GM12878 (cell line): ENCODE data around the gene RPS6KC1. TPM values are rescaled to one million over a fixed set of nuclear protein-coding genes. Genes with fewer than 3 reads are reported as not detected.

Experiments used
- ATAC-seq: fragments of 200-7000 bp; cut with Tn5 transposase; 3 replicates; pipeline ENCODE4 v1.9.1; 2020; ENCODE audit warnings: mild to moderate bottlenecking, moderate library complexity
- BruUV-seq: library from RNA; stranded (reverse); fragments of 400-500 nt; replicated peaks from 2 replicates; lab custom pipeline; 2021; lab: Mats Ljungman, UMichigan
- CTCF ChIA-PET: fragments of 300-600 bp; sonication (Branson Sonifier 250); formaldehyde crosslinking; extraction: SDS; loops from one replicate; lab custom pipeline; 2021; ENCODE audit warnings: inconsistent platforms; lab: Yijun Ruan, JAX
- POLR2A ChIA-PET: fragments of 350-600 bp; formaldehyde crosslinking; extraction: SDS; loops from one replicate; lab custom pipeline; 2021; ENCODE audit warnings: inconsistent platforms; lab: Charles Lee
- RAD21 ChIA-PET: fragments of 300-600 bp; sonication (Branson Sonifier 250); formaldehyde crosslinking; loops from one replicate; lab custom pipeline; 2023; ENCODE audit warnings: antibody characterized with exemption; ENCODE audit not compliant: unreplicated experiment; lab: Charles Lee
- SMC1A ChIA-PET: fragments of 300-600 bp; sonication (Branson Sonifier 250); formaldehyde crosslinking; loops from one replicate; lab custom pipeline; 2023; ENCODE audit not compliant: unreplicated experiment, uncharacterized antibody; lab: Charles Lee
- DNase-seq: peaks from one replicate; pipeline ENCODE4 v3.0.0-alpha.2; 2011; ENCODE audit warnings: low read depth, low spot score
- FAIRE-seq: peaks from 3 replicates; lab custom pipeline; 2011; peaks lifted over from hg19 to GRCh38; lab: Jason Lieb, UNC
- H2AFZ ChIP-seq: 2 replicates; pipeline ENCODE4 v1.6.0; 2011; ENCODE audit warnings: low read depth, low read length, control low read depth; ENCODE audit not compliant: control insufficient read depth
- H3K27ac ChIP-seq: 2 replicates; pipeline ENCODE4 v1.5.1; 2011; ENCODE audit warnings: control low read depth; ENCODE audit not compliant: control insufficient read depth, insufficient read depth
- H3K27me3 ChIP-seq, 2 experiments: replicated peaks in 1 of 2; 2 replicates each; pipeline versions ENCODE4 v1.6.0 to v1.6.1; 2011; ENCODE audit warnings: low read length in 1 of 2; ENCODE audit not compliant: control insufficient read depth in 2 of 2, insufficient read depth in 2 of 2
- H3K36me3 ChIP-seq, 2 experiments: 2 replicates each; pipeline ENCODE4 v1.5.1; 2011; ENCODE audit warnings: low read length in 1 of 2; ENCODE audit not compliant: control insufficient read depth in 2 of 2, insufficient read depth in 2 of 2
- H3K4me1 ChIP-seq: 2 replicates; pipeline ENCODE4 v1.6.1; 2011; ENCODE audit warnings: mild to moderate bottlenecking, low read length, moderate library complexity, mixed read lengths; ENCODE audit not compliant: control insufficient read depth, insufficient read depth
- H3K4me2 ChIP-seq: 2 replicates; pipeline ENCODE4 v1.6.0; 2011; ENCODE audit warnings: control low read depth; ENCODE audit not compliant: control insufficient read depth, insufficient read depth
- H3K4me3 ChIP-seq: fragments of 200-600 bp; sonication (generic); 2 replicates; pipeline ENCODE4 v1.5.1; 2016
- H3K79me2 ChIP-seq: 2 replicates; pipeline ENCODE4 v1.6.0; 2011; ENCODE audit warnings: low read length; ENCODE audit not compliant: control insufficient read depth, insufficient read depth
- H3K9ac ChIP-seq: 2 replicates; pipeline ENCODE4 v1.8.0; 2011; ENCODE audit warnings: low read length, control low read depth, mixed read lengths; ENCODE audit not compliant: control insufficient read depth, insufficient read depth
- H3K9me3 ChIP-seq: replicated peaks from 3 replicates; pipeline ENCODE4 v1.5.1; 2011; ENCODE audit warnings: mild to moderate bottlenecking, low read length; ENCODE audit not compliant: control insufficient read depth, insufficient read depth
- H4K20me1 ChIP-seq: 2 replicates; pipeline ENCODE4 v1.6.0; 2011; ENCODE audit not compliant: control insufficient read depth, insufficient read depth
- CREM ChIP-seq: IDR thresholded peaks from 2 replicates; pipeline ENCODE4 v1.6.1; 2014; ENCODE audit warnings: antibody characterized with exemption, low read depth
- EGR1 ChIP-seq, 2 experiments: IDR thresholded peaks; 1 replicate in 1 of 2; 2 replicates in 1 of 2; pipeline ENCODE4 v1.6.1; 2011 to 2012; ENCODE audit warnings: low read depth in 2 of 2, low read length in 2 of 2, borderline replicate concordance in 1 of 2, mild to moderate bottlenecking in 1 of 2, moderate library complexity in 1 of 2
- FOXK2 ChIP-seq: fragments of 450-650 bp; IDR thresholded peaks from 2 replicates; pipeline ENCODE4 v1.6.1; 2017; ENCODE audit warnings: mild to moderate bottlenecking, moderate library complexity
- FOXM1 ChIP-seq: IDR thresholded peaks from 2 replicates; pipeline ENCODE4 v1.6.1; 2012; ENCODE audit warnings: low read depth, mild to moderate bottlenecking, inconsistent platforms, low read length, moderate library complexity
- RB1 ChIP-seq: fragments of 450-650 bp; formaldehyde crosslinking; IDR thresholded peaks from 2 replicates; pipeline ENCODE4 v1.6.1; 2017; ENCODE audit warnings: mild to moderate bottlenecking, borderline replicate concordance
- RBBP5 ChIP-seq: fragments of 200-600 bp; sonication (generic); conservative IDR thresholded peaks from 2 replicates; pipeline ENCODE4 v1.6.1; 2016
- SIN3A ChIP-seq: IDR thresholded peaks from 2 replicates; pipeline ENCODE4 v1.6.1; 2012; ENCODE audit warnings: low read depth, low read length, improper control_type of control experiment
- SUZ12 ChIP-seq: fragments of 200-600 bp; sonication (generic); IDR thresholded peaks from one replicate; pipeline ENCODE4 v1.6.1; 2018; ENCODE audit warnings: antibody characterized with exemption, mild to moderate bottlenecking; ENCODE audit not compliant: unreplicated experiment
- TCF12 ChIP-seq: IDR thresholded peaks from 2 replicates; pipeline ENCODE4 v1.6.1; 2011; ENCODE audit warnings: low read depth, mild to moderate bottlenecking, low read length
- WGBS: methylation state at CpG from one replicate; pipeline ENCODE4 v1.1.6; 2016; ENCODE audit warnings: low lambda C conversion rate; ENCODE audit not compliant: insufficient replicate concordance, insufficient coverage; ENCODE audit errors: missing lambda C conversion rate; 5-methylcytosine and 5-hydroxymethylcytosine counted together
- in situ Hi-C: fragments of 300-500 bp; cut with MboI; formaldehyde crosslinking; loops from 9 replicates; pipeline ENCODE4 v1.14.3; 2018; ENCODE audit warnings: mixed read lengths
- intact Hi-C: fragments of 100-400 bp; cut with micrococcal nuclease; formaldehyde crosslinking; loops from one replicate; pipeline ENCODE4 v1.14.2; 2022; ENCODE audit not compliant: unreplicated experiment
- polyA plus RNA-seq, 11 experiments: library from polyadenylated mRNA; depleted of rRNA in 4 of 11; unstranded in 6 of 11; stranded (reverse) in 5 of 11; fragments of >200 nt; fragmentation: Nextera tagmentation in 4 of 11; fragmentation: Illumina TruSeq in 1 of 11; extraction: Ambion mirVana in 4 of 11; extraction: Trizol in 1 of 11; gene quantifications; 1 replicate in 1 of 11; 2 replicates in 10 of 11; pipeline versions ENCODE4 v1.2.1 to v1.2.3, GENCODE V29; 2011 to 2016; ENCODE audit warnings: inconsistent platforms in 2 of 11, missing spikeins in 2 of 11, low read depth in 1 of 11
- total RNA-seq, 4 experiments: library from RNA; depleted of rRNA in 3 of 4; stranded (reverse); fragments of >200 nt in 3 of 4; fragmentation: Illumina TruSeq in 1 of 4; extraction: Trizol in 1 of 4; gene quantifications; 2 replicates each; pipeline versions ENCODE4 v1.2.1 to v1.2.3, GENCODE V29; 2013 to 2021
- TF ChIP-seq, protein P1 (sequence below): IDR thresholded peaks from 2 replicates; pipeline ENCODE4 v1.6.1; 2012; ENCODE audit warnings: low read depth, low read length, improper control_type of control experiment
- TF ChIP-seq, protein P2 (sequence below): fragments of 450-650 bp; conservative IDR thresholded peaks from 2 replicates; pipeline ENCODE4 v1.6.1; 2017; ENCODE audit warnings: mild to moderate bottlenecking, moderate library complexity

The RPS6KC1 gene
- total and polyA plus RNA-seq, 10 of the 15 experiments (the other 5 are each of a cell fraction or from before 2014, with no cell fraction given): 2.9 to 17.3 (median 12.2) TPM

DNA sequence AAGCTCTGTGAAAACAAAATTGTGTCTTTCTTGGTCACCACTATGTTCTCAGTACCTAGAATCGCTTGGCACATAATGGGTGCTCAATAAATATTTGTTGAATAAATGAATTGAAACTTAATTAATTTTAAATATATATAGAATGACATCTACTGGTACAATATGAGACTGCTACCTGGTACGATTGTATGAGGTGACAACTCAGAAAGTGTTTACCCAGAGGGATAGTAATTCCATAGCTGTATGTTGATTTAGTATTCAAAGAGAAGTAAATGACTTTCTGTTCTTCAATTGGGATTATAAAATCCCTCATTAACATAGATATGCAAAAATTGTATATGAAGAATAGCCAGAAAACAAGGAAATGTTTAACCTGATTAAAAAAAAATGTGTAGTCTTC, 128.7 kb downstream of the RPS6KC1 start (continued):
- TF ChIP-seq, protein P1, sequence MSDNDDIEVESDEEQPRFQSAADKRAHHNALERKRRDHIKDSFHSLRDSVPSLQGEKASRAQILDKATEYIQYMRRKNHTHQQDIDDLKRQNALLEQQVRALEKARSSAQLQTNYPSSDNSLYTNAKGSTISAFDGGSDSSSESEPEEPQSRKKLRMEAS: no peak

DNA sequence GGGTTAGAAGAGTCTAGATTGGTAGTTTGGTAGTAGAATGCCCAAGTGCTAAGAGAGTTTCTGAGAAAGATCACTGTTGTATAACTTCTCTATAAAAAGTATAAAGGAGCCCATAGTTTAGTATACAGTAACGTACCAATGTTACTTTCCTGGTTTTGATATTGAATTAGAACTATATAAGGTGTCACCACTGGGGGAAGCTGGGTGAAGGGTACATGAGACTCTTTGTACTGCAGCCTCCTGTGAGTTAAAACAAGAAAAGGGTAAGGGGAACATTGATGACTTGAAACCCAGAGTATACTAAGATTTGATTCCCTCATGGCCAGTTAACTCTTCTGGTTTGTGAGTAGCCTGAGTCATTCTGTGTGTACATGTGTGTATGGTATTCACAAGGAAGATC, 129.8 kb downstream of the RPS6KC1 start:
- in situ Hi-C loops (no loop called here), intact Hi-C loops (no loop called here)
- FAIRE-seq: no peak
- no peaks in the 10 kb centered on the region for H3K79me2 ChIP-seq
- no peak overlapping the region for H3K4me3 ChIP-seq
- ChIA-PET CTCF (interaction anchor here (1.0 kb wide), 1 partner anchor 10 kb away, joined by 6 read pairs; no protein-coding TSS in a partner anchor), SMC1A (no interaction called here), RAD21 (no interaction called here), POLR2A (no interaction called here)
- no peaks in the 10 kb centered on the region for H3K4me1 ChIP-seq
- WGBS: 83% methylated on average over 1 of the region's 1 CpG
- H2AFZ ChIP-seq: no peak overlapping the region
- no peak overlapping the region for H3K9ac ChIP-seq
- no peaks in the 10 kb centered on the region for H4K20me1 ChIP-seq
- H3K4me2 ChIP-seq: no peak overlapping the region
- TF ChIP-seq RBBP5 (no peak), SIN3A (no peak), RB1 (no peak)
- H3K36me3 ChIP-seq: no peaks in the 10 kb centered on the region
- peaks cover 1% of the 10 kb centered on the region; the same call in 2 of the 3 replicates for H3K9me3 ChIP-seq
- H3K27me3 ChIP-seq: no peaks in the 10 kb centered on the region
- no peak for ATAC-seq
- no peak for DNase-seq
- H3K27ac ChIP-seq: no peak overlapping the region
- no TSS peak for BruUV-seq

DNA sequence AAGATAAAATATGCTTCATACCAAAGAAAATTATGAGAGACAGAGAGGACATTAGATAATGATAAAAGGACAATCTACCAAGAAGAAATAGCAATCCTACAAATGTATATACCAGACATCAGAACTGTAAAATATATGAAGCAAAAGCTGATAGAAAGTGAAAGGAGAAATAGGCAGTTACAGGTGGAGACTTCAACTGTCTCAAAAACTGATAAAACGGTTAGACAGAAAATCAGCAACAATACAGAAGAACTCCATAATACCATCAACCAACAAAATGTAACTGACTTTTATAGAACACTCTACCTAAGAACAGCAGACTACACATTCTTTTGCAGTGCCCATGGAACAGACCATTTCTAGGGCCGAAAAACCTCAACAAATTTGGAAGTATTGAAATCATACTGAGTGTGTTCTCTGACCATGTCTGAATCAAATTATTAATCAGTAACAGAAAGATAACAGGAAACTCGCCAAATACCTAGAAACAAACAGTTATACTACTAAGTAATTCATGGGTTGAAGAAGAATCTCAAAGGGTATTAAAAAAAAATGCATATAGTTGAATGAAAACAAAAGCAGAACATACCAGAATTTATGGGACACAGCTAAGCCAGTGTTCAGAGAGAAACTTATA, 132.1 kb downstream of the RPS6KC1 start:
- POLR2A ChIA-PET: no interaction called here
- in situ Hi-C loops (no loop called here), intact Hi-C loops (no loop called here)
- Histone ChIP-seq H3K27me3 (no peaks in the 10 kb centered on the region), H3K9ac (no peak overlapping the region), H3K27ac (no peak overlapping the region), H2AFZ (no peak overlapping the region), H3K36me3 (no peaks in the 10 kb centered on the region; a peak in 1 of 4 replicates), H3K4me3 (no peak overlapping the region), H3K9me3 (peaks cover 1% of the 10 kb centered on the region; the same call in 2 of the 3 replicates), H3K4me2 (no peak overlapping the region), H4K20me1 (no peaks in the 10 kb centered on the region), H3K4me1 (no peaks in the 10 kb centered on the region), H3K79me2 (no peaks in the 10 kb centered on the region)
- ATAC-seq (0 out of 3 replicates have a peak, but pooled peaks have one; percentile 20), DNase-seq (no peak), FAIRE-seq (no peak)
- CTCF ChIA-PET: no interaction called here
- SMC1A ChIA-PET: no interaction called here
- WGBS: 83% methylated on average over 3 of the region's 3 CpGs
- RAD21 ChIA-PET: no interaction called here
- BruUV-seq: no TSS peak
- TF ChIP-seq FOXK2: no peak
- TF ChIP-seq FOXM1: no peak
- TF ChIP-seq EGR1 (IDR thresholded peaks at IDR 0.05; ENCODE audit: borderline replicate concordance in 1 of 2, low read depth in 2 of 2, low read length in 2 of 2): no peak
- TF ChIP-seq CREM: no peak
- TF ChIP-seq, protein P2, sequence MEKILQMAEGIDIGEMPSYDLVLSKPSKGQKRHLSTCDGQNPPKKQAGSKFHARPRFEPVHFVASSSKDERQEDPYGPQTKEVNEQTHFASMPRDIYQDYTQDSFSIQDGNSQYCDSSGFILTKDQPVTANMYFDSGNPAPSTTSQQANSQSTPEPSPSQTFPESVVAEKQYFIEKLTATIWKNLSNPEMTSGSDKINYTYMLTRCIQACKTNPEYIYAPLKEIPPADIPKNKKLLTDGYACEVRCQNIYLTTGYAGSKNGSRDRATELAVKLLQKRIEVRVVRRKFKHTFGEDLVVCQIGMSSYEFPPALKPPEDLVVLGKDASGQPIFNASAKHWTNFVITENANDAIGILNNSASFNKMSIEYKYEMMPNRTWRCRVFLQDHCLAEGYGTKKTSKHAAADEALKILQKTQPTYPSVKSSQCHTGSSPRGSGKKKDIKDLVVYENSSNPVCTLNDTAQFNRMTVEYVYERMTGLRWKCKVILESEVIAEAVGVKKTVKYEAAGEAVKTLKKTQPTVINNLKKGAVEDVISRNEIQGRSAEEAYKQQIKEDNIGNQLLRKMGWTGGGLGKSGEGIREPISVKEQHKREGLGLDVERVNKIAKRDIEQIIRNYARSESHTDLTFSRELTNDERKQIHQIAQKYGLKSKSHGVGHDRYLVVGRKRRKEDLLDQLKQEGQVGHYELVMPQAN: no peak
- TF ChIP-seq TCF12: no peak
- TF ChIP-seq SUZ12: no peak
